CD1c-positive myeloid dendritic cell (primary cell): ENCODE data around the gene GFPT2.

Experiments used
- DNase-seq: peaks from one replicate; pipeline ENCODE4 v3.0.0-alpha.2; 2016; ENCODE audit errors: extremely low spot score

GFPT2 gene

DNA sequence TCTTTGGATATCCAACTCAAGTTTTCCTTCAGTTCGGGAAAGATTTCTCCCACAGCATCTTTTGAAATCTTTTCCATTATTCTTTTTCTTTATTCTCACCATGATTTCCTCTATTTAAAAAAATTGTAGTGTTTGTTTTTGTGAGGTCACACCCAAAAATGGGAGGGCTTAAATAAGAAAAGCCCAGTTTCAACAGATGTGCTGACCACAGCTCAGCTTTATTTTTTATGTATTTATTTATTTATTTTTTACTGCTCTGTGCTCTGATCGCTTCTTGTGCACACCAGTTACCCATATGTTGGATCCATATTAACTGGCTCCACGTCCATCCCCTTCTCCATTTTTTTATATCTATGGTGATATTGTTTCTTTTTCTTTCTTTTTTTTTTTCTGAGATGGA is 20.3 kb downstream of the GFPT2 start:
- DNase-seq = no peak

- no peak for DNase-seq
These were observed 21.1 kb downstream of the GFPT2 start for GRCh38 chr5:180332051-180332517.

GRCh38 chr5:180331647-180331950 is 21.5 kb downstream of the GFPT2 start:
- no peak for DNase-seq

DNA sequence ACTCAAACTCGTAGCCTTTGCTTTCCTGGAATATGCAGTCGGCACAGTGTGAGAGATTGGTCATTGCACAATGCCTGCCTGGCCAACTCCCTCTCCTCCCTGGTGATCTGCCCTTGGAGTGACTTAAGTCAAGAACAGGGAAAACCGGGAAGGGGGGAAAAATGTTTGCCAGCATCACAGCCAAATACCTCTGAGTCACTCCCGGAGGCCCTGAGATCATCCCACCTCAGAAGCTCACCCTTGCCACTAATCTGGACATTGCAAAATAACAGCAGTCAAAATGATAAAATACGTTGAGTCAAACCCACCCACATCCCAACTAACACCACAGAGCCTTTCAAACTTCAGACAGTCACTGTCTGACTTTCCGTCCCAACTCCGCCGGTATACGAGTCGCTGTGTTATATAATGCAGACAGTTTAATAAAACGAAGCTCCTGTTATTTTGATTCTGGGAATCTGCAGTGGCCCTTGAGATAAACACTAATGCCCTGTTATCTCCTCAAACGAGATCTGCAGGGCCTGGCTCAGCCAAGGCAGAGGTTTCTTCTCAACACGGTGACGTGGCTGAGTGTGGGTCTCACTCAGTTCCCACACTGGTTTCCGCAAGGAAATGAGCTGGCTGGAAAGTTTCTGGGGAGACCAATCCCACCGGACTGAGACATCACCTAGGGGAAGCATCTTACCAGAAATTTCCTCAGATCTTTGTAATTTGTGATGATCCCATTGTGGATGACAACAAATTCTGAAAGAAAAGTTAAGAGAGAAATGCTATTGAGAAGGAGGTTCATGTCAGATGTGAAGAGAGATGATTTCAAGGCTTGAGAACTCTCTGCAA is 22.1 kb downstream of the GFPT2 start:
- DNase-seq = no peak

DNA sequence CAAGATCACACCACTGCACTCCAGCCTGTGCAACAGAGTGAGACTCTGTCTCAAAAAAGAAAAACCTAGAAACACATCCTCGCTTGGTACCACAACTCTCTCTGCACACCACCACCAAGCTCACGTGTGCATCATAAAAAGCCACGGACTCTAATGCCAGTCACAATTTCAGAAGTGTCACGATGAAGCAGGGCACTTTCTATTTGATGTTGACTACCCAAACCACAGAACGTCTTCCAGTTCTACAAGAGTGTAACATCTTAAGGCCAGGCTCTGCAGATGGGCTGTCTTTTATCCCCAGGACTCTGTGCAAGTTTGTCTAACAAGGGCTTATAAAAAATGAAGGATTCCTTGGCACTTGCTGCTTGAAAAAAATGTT is 22.9 kb downstream of the GFPT2 start:
- DNase-seq = no peak

DNA sequence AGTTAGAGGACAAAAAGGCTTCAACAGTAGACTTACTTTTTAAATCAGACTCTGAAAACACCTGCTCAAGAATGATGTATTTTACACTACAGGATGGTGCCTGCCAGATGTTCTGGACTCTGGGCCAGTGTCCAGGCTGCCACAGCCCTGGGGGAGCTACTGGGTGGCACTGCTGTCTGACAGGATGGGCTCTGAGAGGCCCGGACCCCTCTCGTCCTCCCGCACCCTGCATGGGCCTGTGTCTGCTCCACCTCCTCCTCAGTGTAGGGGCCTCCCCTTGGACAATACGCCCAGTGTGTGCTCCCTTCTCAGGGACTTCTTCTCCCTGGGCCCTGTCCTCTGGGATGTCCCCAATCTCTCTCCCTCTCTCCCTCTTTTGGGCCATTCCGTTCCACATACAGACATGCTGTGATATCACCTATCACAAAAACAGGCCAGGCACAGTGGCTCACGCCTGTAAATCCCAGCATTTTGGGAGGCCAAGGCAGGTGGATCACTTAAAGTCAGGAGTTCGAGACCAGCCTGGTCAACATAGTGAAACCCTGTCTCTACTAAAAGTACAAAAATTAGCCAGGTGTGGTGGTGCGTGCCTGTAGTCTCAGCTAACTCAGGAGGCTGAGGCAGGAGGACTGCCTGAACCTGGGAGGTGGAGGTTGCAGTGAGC is 23.4 kb downstream of the GFPT2 start:
- no peak for DNase-seq

DNA sequence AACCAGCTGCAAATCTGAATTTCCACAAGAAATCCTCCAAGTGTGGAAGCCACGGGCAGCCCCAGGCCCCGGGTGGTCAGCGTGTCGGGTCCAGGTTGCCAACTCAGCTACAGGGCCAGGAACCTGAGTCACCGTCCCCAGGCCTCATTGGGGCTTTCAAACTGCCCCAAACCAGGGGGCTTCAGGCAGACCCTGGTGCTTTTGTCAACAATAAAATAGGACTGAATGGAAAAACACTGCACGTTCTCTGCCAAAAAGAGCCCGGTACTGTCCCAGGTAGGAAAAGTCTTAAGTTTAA is 24.0 kb downstream of the GFPT2 start:
- DNase-seq = no peak

DNA sequence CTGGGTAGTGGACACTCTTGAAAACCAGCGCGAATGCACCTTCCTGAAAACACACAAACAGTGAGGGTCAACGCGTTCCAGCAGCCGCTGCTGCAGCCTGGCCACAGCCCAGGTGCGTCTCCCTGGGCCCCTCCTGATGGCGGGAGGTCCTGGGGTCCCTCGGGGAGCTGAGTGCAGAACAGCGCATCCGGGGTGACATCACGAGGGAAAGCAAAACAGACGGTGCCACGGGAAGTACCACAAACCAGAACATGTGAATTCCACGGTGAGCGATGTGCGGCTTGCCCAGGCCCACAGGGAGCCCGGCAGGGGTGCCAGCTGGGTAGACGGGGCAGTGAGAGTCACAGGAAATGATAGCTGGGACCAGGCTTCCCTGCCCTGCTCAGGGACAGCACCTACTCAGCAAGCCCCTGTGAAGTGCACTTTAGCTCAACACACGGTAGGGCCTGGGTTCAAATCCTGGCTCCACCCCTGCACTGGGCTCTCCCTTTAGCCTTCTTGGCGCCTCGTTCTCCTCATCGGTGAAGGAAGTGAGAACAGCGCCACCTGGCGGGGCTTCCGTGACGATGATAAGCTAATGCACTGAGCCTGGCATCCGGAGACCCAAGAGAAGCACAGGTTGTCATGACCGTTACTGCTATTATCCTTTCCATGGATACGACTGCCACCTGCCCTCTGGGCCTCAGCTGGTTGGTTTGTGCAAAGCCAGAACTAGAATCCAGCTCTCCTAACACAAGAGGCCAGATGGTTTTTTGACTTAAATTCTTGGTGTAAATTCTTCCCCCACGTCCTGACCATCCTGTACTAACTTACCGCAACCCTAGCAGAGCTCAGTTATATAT is 24.6 kb downstream of the GFPT2 start:
- DNase-seq = peak; percentile 90

DNA sequence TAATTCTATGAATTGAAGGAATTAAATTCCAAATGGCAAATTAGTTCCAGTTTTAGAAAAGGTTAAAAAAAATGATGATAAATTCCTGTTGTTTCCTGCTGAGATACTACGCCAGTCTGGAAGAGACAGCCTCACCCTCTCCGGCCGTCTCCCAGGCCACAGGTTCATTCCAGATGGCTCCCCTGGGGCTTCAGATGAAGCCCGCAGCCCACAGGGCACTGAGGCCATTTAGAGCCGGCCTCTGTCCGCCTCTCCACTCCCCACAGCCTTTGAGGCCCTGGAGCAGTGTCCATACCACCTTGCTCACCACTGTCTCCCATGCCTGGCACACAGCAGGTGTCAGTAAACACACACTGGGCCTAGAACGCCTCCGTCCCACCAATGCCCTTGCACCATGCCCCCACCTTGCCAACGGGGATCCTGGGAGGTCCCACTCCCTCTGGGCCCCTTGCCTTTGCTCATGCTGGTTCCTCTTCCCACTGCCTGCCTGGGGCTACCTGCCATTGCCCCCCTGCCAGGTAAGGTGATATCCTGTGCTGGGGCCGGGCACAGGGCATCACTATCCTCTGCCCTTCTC is 26.1 kb downstream of the GFPT2 start:
- DNase-seq = no peak

DNA sequence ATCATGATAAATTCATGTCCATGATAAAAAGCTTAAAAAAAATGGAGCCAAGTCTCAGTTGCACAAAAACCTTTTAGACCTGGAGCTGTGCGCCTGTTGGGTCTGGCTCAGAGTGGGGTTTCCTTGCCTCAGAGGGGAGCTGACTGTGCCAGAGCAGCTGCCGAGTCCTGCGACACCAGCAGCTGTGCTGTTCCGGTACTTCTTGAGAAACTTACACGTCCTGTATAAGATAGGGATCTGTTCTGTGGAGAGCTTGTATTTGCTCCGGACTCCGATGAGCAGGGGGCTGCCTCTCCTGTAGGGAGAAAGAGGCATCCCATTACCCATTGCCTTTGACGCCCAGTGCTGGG is 28.6 kb downstream of the GFPT2 start:
- DNase-seq = no peak

DNA sequence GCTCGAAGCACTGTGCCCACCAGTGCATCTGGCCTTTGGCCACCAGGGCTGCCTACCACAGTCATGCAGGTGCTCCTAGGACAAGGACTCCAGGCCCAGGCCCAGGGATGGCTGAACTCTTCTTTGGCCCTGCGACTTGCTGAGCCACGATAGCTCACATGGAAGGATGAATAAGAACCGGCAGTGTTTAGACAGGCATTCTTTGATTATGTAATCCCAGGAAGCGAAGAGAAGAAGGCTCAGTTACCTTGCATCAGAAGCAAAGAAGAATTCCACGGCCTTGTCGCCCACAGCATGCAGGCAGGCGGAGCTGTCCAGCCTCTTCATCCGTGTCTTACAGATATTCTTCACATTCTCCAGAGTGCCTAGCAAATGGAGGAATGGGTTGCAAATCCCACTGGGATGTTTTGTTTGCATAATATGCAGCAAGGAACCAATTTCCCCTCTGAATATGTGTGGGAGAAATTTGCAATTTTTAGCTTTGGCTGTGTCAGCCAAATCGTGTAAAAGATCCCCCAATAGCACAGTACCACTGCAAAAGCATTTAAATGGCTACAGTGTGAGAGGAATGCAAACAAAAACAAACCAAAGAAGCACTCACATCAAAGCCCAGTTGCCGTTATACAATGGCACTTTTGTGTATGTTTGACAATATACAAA is 29.1 kb downstream of the GFPT2 start:
- no peak for DNase-seq

DNA sequence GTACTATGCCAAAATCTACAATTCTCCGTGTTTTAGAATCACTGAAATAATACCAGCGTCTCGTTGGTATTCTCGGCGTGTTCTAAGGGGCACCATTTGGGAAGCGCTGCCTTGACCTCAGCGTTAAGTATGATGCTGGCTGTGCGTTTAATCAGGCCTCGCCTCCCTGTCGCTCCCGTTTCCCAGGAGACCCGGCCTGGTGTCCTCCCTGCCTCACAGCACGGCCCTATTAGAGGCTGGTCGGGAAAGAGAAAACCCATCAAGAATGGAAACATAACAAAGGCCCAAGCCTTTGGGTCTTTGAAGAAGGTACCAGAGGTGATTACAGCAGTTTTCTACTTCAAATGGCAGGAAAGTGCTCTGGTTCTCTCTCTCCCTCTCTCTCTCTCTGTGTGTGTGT is 30.0 kb downstream of the GFPT2 start:
- DNase-seq = no peak

GRCh38 chr5:180318456-180319089 is 34.6 kb downstream of the GFPT2 start:
- no peak for DNase-seq

- DNase-seq = no peak
These were observed 36.5 kb downstream of the GFPT2 start for GRCh38 chr5:180316586-180316985.

DNA sequence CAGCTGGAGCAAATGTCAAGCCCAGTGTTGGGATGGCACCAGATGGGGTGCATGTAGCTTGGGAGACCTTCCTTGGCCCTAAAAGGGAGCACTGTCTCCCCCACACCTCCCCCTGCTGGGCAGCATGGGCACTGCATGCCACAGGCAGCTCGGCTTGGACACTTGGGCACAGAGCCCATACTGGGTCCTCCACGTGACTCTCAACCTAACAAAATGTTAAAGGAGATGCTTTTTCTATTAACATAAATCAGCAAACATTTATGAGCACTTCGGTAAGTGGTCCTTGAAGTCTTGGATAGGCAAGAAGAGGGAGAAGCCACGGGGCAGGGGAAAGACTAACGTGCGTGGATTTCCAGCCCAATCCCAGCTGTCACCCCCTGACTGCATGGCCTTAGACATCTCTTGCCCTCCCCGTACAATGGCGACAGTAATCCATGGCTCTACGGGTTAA is 37.3 kb downstream of the GFPT2 start:
- peak; percentile 74 for DNase-seq

GRCh38 chr5:180313677-180314505 is 39.2 kb downstream of the GFPT2 start:
- peak; percentile 79 for DNase-seq

DNA sequence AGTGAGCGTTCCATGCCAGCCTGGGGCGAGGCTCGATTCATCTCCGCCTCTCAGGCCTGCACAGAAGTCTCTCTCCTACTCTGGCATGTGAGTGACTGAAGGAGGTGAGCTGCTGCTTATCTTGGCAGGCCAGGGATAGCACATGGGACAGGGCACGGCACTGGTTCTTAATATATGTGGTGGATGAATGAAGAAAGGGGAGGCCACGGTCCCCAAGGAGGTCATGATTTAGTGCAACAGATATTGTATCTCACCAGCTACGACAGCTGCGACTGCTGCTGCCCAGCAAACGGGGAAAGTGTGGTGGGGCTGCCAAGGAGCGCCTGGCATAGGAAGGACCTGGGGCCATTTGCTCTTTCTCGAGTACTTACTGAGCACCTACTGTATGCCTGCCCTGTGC is 41.9 kb downstream of the GFPT2 start:
- no peak for DNase-seq

DNA sequence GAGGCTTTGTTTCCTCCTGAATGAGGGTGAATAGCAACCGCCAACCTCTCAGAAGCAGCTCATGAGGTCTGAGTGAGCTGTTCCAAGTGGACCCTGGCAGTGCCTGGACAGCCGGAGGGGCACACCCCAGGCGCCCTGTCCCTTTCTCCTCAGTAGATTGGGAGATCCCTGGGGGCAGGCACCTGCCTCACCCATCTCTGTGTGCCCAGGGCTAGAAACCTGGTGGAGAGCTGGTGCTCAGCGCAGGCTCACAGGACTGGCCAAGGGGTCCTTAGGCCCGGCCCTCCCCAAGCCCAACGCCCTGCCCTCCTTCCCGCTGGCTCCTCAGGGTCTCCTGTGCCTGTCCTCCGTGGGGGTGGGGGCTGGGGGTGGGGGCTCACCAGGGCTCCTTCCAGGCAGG is 46.3 kb downstream of the GFPT2 start:
- no peak for DNase-seq

- DNase-seq = no peak
These were observed 47.7 kb downstream of the GFPT2 start for GRCh38 chr5:180305481-180305880.
